ENCODE results near the gene C2orf72. TPM values are rescaled to one million over a fixed set of nuclear protein-coding genes. Genes with fewer than 3 reads are reported as not detected.

Gene C2orf72
- polyA plus RNA-seq, 1 experiment = not detected

- Histone ChIP-seq H3K4me3 (ENCODE audit: low read depth, low read length) (no peak overlapping the region), H3K27me3 (ENCODE audit: control insufficient read depth, insufficient read depth, low read length) (peaks cover 48% of the 10 kb centered on the region), H3K27ac (ENCODE audit: low read depth, low read length) (no peak overlapping the region), H3K9me3 (ENCODE audit: control insufficient read depth, insufficient read depth, low read length) (no peaks in the 10 kb centered on the region; the same call in 1 of the 2 replicates)
- DNase-seq (ENCODE audit: low read depth, low spot score) = no peak
- no peak for TF ChIP-seq CTCF (IDR thresholded peaks at IDR 0.05; ENCODE audit: low read depth, low read length)
- ChIA-PET POLR2A (no interaction called here), CTCF (no interaction called here)
These were observed 24.9 kb upstream of the C2orf72 start for GRCh38 chr2:231012463-231012862.

- CTCF ChIA-PET = no interaction called here
- POLR2A ChIA-PET = no interaction called here
- H3K27me3 ChIP-seq (ENCODE audit: control insufficient read depth, insufficient read depth, low read length) = peaks cover 39% of the 10 kb centered on the region
These were observed 23.5 kb upstream of the C2orf72 start for GRCh38 chr2:231013820-231014219.

GRCh38 chr2:231015478-231015877 is 21.8 kb upstream of the C2orf72 start:
- TF ChIP-seq CTCF (IDR thresholded peaks at IDR 0.05; ENCODE audit: low read depth, low read length) = no peak
- Histone ChIP-seq H3K27ac (ENCODE audit: low read depth, low read length) (no peak overlapping the region), H3K9me3 (ENCODE audit: control insufficient read depth, insufficient read depth, low read length) (no peaks in the 10 kb centered on the region; the same call in 1 of the 2 replicates), H3K27me3 (ENCODE audit: control insufficient read depth, insufficient read depth, low read length) (peaks cover 23% of the 10 kb centered on the region), H3K4me3 (ENCODE audit: low read depth, low read length) (no peak overlapping the region)
- POLR2A ChIA-PET = no interaction called here
- CTCF ChIA-PET = no interaction called here
- DNase-seq (ENCODE audit: low read depth, low spot score) = no peak

More at GRCh38 chr2:231013820-231014219, 23.5 kb upstream of the C2orf72 start:
- no peak overlapping the region for H3K27ac ChIP-seq (ENCODE audit: low read depth, low read length)
- H3K9me3 ChIP-seq (ENCODE audit: control insufficient read depth, insufficient read depth, low read length) = no peaks in the 10 kb centered on the region; the same call in 1 of the 2 replicates
- DNase-seq (ENCODE audit: low read depth, low spot score) = no peak
- no peak overlapping the region for H3K4me3 ChIP-seq (ENCODE audit: low read depth, low read length)
- no peak for TF ChIP-seq CTCF (IDR thresholded peaks at IDR 0.05; ENCODE audit: low read depth, low read length)

- peaks cover 23% of the 10 kb centered on the region for H3K27me3 ChIP-seq (ENCODE audit: control insufficient read depth, insufficient read depth, low read length)
- no peak overlapping the region for H3K4me3 ChIP-seq (ENCODE audit: low read depth, low read length)
- no peak for TF ChIP-seq CTCF (IDR thresholded peaks at IDR 0.05; ENCODE audit: low read depth, low read length)
- CTCF ChIA-PET = no interaction called here
- H3K9me3 ChIP-seq (ENCODE audit: control insufficient read depth, insufficient read depth, low read length) = no peaks in the 10 kb centered on the region; the same call in 1 of the 2 replicates
- H3K27ac ChIP-seq (ENCODE audit: low read depth, low read length) = no peak overlapping the region
- POLR2A ChIA-PET = no interaction called here
- no peak for DNase-seq (ENCODE audit: low read depth, low spot score)
These were observed 21.4 kb upstream of the C2orf72 start for GRCh38 chr2:231015926-231016325.

- no peak overlapping the region for H3K4me3 ChIP-seq (ENCODE audit: low read depth, low read length)
- ChIA-PET CTCF (interaction anchor here (1.0 kb wide), 1 partner anchor 29 kb away, joined by 4 read pairs; no protein-coding TSS in a partner anchor), POLR2A (interaction anchor here (0.5 kb wide), 1 partner anchor 69 kb away, joined by 3 read pairs; no protein-coding TSS in a partner anchor)
- H3K9me3 ChIP-seq (ENCODE audit: control insufficient read depth, insufficient read depth, low read length) = no peaks in the 10 kb centered on the region; the same call in 1 of the 2 replicates
- H3K27ac ChIP-seq (ENCODE audit: low read depth, low read length) = no peak overlapping the region
- peaks cover 17% of the 10 kb centered on the region for H3K27me3 ChIP-seq (ENCODE audit: control insufficient read depth, insufficient read depth, low read length)
- no peak for DNase-seq (ENCODE audit: low read depth, low spot score)
- TF ChIP-seq CTCF (IDR thresholded peaks at IDR 0.05; ENCODE audit: low read depth, low read length) = no peak
These were observed 20.6 kb upstream of the C2orf72 start for GRCh38 chr2:231016566-231017230.

All from AG04450 (cell line).